HCT116 (cell line): ENCODE results near the gene TCEAL9. TPM values are rescaled to one million over a fixed set of nuclear protein-coding genes. Genes with fewer than 3 reads are reported as not detected.

Experiments used
- ATAC-seq: fragments of 200-7000 bp; cut with Tn5 transposase; 2 replicates; pipeline ENCODE4 v1.9.1; 2020; ENCODE audit warnings: mild to moderate bottlenecking, moderate library complexity
- BruUV-seq: library from RNA; stranded (reverse); fragments of 400-500 nt; replicated peaks from 2 replicates; lab custom pipeline; 2021; lab: Mats Ljungman, UMichigan
- CTCF ChIA-PET: fragments of 300-600 bp; sonication (Branson Sonifier 250); formaldehyde crosslinking; loops from one replicate; lab custom pipeline; 2021; ENCODE audit warnings: antibody characterized with exemption; lab: Charles Lee
- POLR2A ChIA-PET: fragments of 300-600, 350-600 bp; sonication (Branson Sonifier 250); formaldehyde crosslinking; loops from one replicate; lab custom pipeline; 2021; ENCODE audit warnings: antibody characterized with exemption; lab: Charles Lee
- RAD21 ChIA-PET, 2 experiments: fragments of 300-600 bp; sonication (Branson Sonifier 250); formaldehyde crosslinking; loops; one replicate each; lab custom pipeline; 2023; ENCODE audit warnings: low total read pairs in 2 of 2; ENCODE audit not compliant: uncharacterized antibody in 2 of 2, unreplicated experiment in 2 of 2, low non-redundant PET in 1 of 2; lab: Charles Lee
- DNase-seq: peaks from one replicate; pipeline ENCODE4 v3.0.0-alpha.2; 2010; ENCODE audit warnings: low read depth, low spot score
- H2AFZ ChIP-seq: fragments of 200-600 bp; shearing (Covaris generic), sonication (generic); 2 replicates; pipeline ENCODE4 v1.6.1; 2017; ENCODE audit warnings: low read depth, mixed run types, mixed read lengths, antibody characterized with exemption, low read length; ENCODE audit not compliant: poor library complexity, severe bottlenecking
- H3K27ac ChIP-seq: 2 replicates; pipeline ENCODE4 v1.5.1; 2012; ENCODE audit warnings: low read depth, low read length
- H3K27me3 ChIP-seq: fragments of 200-600 bp; sonication (generic); 2 replicates; pipeline ENCODE4 v1.6.1; 2016; ENCODE audit warnings: mixed run types, low read length, mixed read lengths; ENCODE audit not compliant: insufficient read depth
- H3K36me3 ChIP-seq, 2 experiments: fragments of 200-500 bp in 1 of 2; fragments of 200-600 bp in 1 of 2; sonication (Bioruptor generic) in 1 of 2; sonication (generic) in 1 of 2; 2 replicates each; pipeline versions ENCODE4 v1.5.1 to v1.6.1; 2014 to 2016; ENCODE audit warnings: low read length in 2 of 2, inconsistent platforms in 1 of 2, mixed read lengths in 1 of 2, mixed run types in 1 of 2; ENCODE audit not compliant: insufficient read depth in 2 of 2, control insufficient read depth in 1 of 2
- H3K4me1 ChIP-seq, 2 experiments: fragments of 200-600 bp in 1 of 2; sonication (generic) in 1 of 2; 2 replicates each; pipeline versions ENCODE4 v1.5.1 to v1.6.1; 2012 to 2017; ENCODE audit warnings: low read length in 2 of 2, inconsistent platforms in 1 of 2, mild to moderate bottlenecking in 1 of 2, mixed read lengths in 1 of 2, mixed run types in 1 of 2, moderate library complexity in 1 of 2; ENCODE audit not compliant: insufficient read depth in 2 of 2, control insufficient read depth in 1 of 2
- H3K4me2 ChIP-seq: fragments of 200-600 bp; sonication (generic); 2 replicates; pipeline ENCODE4 v1.6.1; 2017; ENCODE audit warnings: mixed run types, low read length, mixed read lengths
- H3K4me3 ChIP-seq, 2 experiments: fragments of 200-600 bp in 1 of 2; sonication (generic) in 1 of 2; replicated peaks in 1 of 2; 2 replicates each; pipeline ENCODE4 v1.5.1; 2011 to 2016; ENCODE audit warnings: low read length in 2 of 2, control low read depth in 1 of 2, low read depth in 1 of 2, mild to moderate bottlenecking in 1 of 2, mixed read lengths in 1 of 2, mixed run types in 1 of 2
- H3K79me2 ChIP-seq: fragments of 200-600 bp; sonication (generic); 2 replicates; pipeline ENCODE4 v1.6.1; 2017; ENCODE audit warnings: mild to moderate bottlenecking, mixed run types, low read length, moderate library complexity, mixed read lengths; ENCODE audit not compliant: insufficient read depth
- H3K9ac ChIP-seq: fragments of 200-600 bp; sonication (generic); 2 replicates; pipeline ENCODE4 v1.6.1; 2016; ENCODE audit warnings: low read length, mixed read lengths
- H3K9me2 ChIP-seq: fragments of 200-600 bp; sonication (generic), shearing (Covaris generic); 2 replicates; pipeline ENCODE4 v1.6.1; 2017; ENCODE audit warnings: mixed run types, mild to moderate bottlenecking, moderate library complexity; ENCODE audit not compliant: insufficient read depth
- H3K9me3 ChIP-seq, 2 experiments: fragments of 200-500 bp in 1 of 2; fragments of 200-600 bp in 1 of 2; sonication (Bioruptor generic) in 1 of 2; sonication (generic) in 1 of 2; 2 replicates each; pipeline ENCODE4 v1.6.1; 2014 to 2017; ENCODE audit warnings: low read length in 2 of 2, mixed read lengths in 2 of 2, inconsistent platforms in 1 of 2, low read depth in 1 of 2, mild to moderate bottlenecking in 1 of 2, mixed run types in 1 of 2, moderate library complexity in 1 of 2; ENCODE audit not compliant: control insufficient read depth in 1 of 2, insufficient read depth in 1 of 2
- H4K20me1 ChIP-seq: fragments of 200-600 bp; sonication (generic), shearing (Covaris generic); 2 replicates; pipeline ENCODE4 v1.6.1; 2017; ENCODE audit warnings: mixed run types, mild to moderate bottlenecking, moderate library complexity; ENCODE audit not compliant: insufficient read depth
- CBX3 ChIP-seq: IDR thresholded peaks from 2 replicates; pipeline ENCODE4 v1.6.1; 2012; ENCODE audit warnings: low read depth
- EGR1 ChIP-seq: IDR thresholded peaks from 2 replicates; pipeline ENCODE4 v1.6.1; 2012; ENCODE audit warnings: low read depth
- POLR2AphosphoS5 ChIP-seq: IDR thresholded peaks from 2 replicates; pipeline ENCODE4 v1.6.1; 2011; ENCODE audit warnings: mild to moderate bottlenecking, low read depth, low read length, moderate library complexity
- RAD21 ChIP-seq: IDR thresholded peaks from 2 replicates; pipeline ENCODE4 v1.6.1; 2012; ENCODE audit warnings: low read depth, mild to moderate bottlenecking
- ZNF274 ChIP-seq: fragments of 200-500 bp; sonication (Bioruptor generic); IDR thresholded peaks from 2 replicates; pipeline ENCODE4 v1.6.1; 2014; ENCODE audit warnings: mild to moderate bottlenecking, low read depth, low read length, inconsistent platforms
- intact Hi-C: fragments of 100-400 bp; cut with micrococcal nuclease; formaldehyde crosslinking; loops from 2 replicates; pipeline ENCODE4 v1.10.0; 2022
- total RNA-seq: library from RNA; stranded (reverse); gene quantifications from one replicate; pipeline ENCODE4 v1.2.1, GENCODE V29; 2021; ENCODE audit not compliant: unreplicated experiment
- TF ChIP-seq, protein P1 (sequence below): IDR thresholded peaks from 2 replicates; pipeline ENCODE4 v1.6.1; 2012
- TF ChIP-seq, protein P2 (sequence below), 3 experiments: fragments of 200-600 bp in 1 of 3; sonication (generic) in 1 of 3; IDR thresholded peaks in 2 of 3; conservative IDR thresholded peaks in 1 of 3; 2 replicates each; pipeline ENCODE4 v1.5.1; 2012 to 2017; ENCODE audit warnings: low read depth in 2 of 3, low read length in 2 of 3, antibody characterized with exemption in 1 of 3, borderline replicate concordance in 1 of 3, control low read depth in 1 of 3, mild to moderate bottlenecking in 1 of 3, mixed read lengths in 1 of 3, mixed run types in 1 of 3, moderate library complexity in 1 of 3; ENCODE audit not compliant: insufficient read depth in 1 of 3
- TF ChIP-seq, protein P3 (sequence below): IDR thresholded peaks from 2 replicates; pipeline ENCODE4 v1.6.1; 2011; ENCODE audit warnings: mild to moderate bottlenecking, low read length, moderate library complexity; ENCODE audit not compliant: insufficient replicate concordance; ENCODE audit errors: extremely low read depth

Gene TCEAL9
- total RNA-seq, 1 experiment from 2014 or later: 28.8 TPM

DNA sequence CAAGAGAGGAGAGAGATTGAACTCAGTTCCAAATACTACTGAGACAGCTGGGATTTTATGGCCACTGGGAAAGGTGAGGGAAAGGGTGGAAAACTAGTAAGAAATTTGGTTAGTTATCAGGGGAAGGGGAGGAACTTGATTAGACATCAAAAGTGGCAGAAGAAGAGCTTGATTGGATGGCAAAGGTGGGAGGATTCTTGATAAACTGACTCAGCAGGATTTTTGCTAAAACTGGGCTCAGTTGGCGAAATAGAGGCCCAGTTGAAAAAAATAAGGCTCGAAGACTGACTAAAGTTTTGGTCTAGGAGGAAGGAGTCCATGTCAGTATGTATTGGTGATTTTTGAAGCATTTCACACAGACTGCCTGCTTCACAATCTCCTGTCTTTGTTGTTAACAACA, 30.0 kb downstream of the TCEAL9 start:
- ATAC-seq (no peak), DNase-seq (no peak)
- ChIA-PET CTCF (no interaction called here), POLR2A (no interaction called here), RAD21 (no interaction called here)
- Histone ChIP-seq H3K9me2 (no peaks in the 10 kb centered on the region), H3K9me3 (no peaks in the 10 kb centered on the region), H3K9ac (no peak overlapping the region), H3K79me2 (no peaks in the 10 kb centered on the region), H4K20me1 (no peaks in the 10 kb centered on the region), H3K36me3 (no peaks in the 10 kb centered on the region), H3K4me1 (no peaks in the 10 kb centered on the region), H2AFZ (no peak overlapping the region), H3K4me3 (no peak overlapping the region), H3K27ac (no peak overlapping the region), H3K4me2 (no peak overlapping the region), H3K27me3 (no peaks in the 10 kb centered on the region)
- intact Hi-C loops: no loop called here
- TF ChIP-seq ZNF274 (no peak), CBX3 (no peak), POLR2AphosphoS5 (no peak), EGR1 (no peak), RAD21 (no peak)
- TF ChIP-seq, protein P1, sequence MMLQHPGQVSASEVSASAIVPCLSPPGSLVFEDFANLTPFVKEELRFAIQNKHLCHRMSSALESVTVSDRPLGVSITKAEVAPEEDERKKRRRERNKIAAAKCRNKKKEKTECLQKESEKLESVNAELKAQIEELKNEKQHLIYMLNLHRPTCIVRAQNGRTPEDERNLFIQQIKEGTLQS: no peak
- TF ChIP-seq, protein P2, sequence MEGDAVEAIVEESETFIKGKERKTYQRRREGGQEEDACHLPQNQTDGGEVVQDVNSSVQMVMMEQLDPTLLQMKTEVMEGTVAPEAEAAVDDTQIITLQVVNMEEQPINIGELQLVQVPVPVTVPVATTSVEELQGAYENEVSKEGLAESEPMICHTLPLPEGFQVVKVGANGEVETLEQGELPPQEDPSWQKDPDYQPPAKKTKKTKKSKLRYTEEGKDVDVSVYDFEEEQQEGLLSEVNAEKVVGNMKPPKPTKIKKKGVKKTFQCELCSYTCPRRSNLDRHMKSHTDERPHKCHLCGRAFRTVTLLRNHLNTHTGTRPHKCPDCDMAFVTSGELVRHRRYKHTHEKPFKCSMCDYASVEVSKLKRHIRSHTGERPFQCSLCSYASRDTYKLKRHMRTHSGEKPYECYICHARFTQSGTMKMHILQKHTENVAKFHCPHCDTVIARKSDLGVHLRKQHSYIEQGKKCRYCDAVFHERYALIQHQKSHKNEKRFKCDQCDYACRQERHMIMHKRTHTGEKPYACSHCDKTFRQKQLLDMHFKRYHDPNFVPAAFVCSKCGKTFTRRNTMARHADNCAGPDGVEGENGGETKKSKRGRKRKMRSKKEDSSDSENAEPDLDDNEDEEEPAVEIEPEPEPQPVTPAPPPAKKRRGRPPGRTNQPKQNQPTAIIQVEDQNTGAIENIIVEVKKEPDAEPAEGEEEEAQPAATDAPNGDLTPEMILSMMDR (IDR thresholded peaks at IDR 0.05 in 2 of 3, conservative IDR thresholded peaks at IDR 0.05 in 1 of 3; ENCODE audit: borderline replicate concordance in 1 of 3, insufficient read depth in 1 of 3, low read depth in 2 of 3, low read length in 2 of 3): no peak
- TF ChIP-seq, protein P3, sequence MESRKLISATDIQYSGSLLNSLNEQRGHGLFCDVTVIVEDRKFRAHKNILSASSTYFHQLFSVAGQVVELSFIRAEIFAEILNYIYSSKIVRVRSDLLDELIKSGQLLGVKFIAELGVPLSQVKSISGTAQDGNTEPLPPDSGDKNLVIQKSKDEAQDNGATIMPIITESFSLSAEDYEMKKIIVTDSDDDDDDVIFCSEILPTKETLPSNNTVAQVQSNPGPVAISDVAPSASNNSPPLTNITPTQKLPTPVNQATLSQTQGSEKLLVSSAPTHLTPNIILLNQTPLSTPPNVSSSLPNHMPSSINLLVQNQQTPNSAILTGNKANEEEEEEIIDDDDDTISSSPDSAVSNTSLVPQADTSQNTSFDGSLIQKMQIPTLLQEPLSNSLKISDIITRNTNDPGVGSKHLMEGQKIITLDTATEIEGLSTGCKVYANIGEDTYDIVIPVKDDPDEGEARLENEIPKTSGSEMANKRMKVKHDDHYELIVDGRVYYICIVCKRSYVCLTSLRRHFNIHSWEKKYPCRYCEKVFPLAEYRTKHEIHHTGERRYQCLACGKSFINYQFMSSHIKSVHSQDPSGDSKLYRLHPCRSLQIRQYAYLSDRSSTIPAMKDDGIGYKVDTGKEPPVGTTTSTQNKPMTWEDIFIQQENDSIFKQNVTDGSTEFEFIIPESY: no peak
- BruUV-seq: no TSS peak
